PC-9 (cell line): ENCODE data around the gene VAV2. TPM values are rescaled to one million over a fixed set of nuclear protein-coding genes. Genes with fewer than 3 reads are reported as not detected.

ENCODE experiments used
- BruUV-seq: library from RNA; stranded (reverse); fragments of 400-500 nt; replicated peaks from 2 replicates; lab custom pipeline; 2021; lab: Mats Ljungman, UMichigan
- CTCF ChIA-PET: fragments of 300-600 bp; sonication (Branson Sonifier 250); formaldehyde crosslinking; loops from one replicate; lab custom pipeline; 2022; ENCODE audit warnings: antibody characterized with exemption; lab: Charles Lee
- POLR2A ChIA-PET: fragments of 300-600 bp; sonication (Branson Sonifier 250); formaldehyde crosslinking; loops from one replicate; lab custom pipeline; 2022; ENCODE audit warnings: antibody characterized with exemption; ENCODE audit not compliant: unreplicated experiment; lab: Charles Lee
- DNase-seq, 2 experiments: peaks; one replicate each; pipeline versions ENCODE4 v3.0.0 to v3.0.0-alpha.2; 2015 to 2022; ENCODE audit warnings: mixed read lengths in 1 of 2
- H2AFZ ChIP-seq: fragments of 200-600 bp; sonication (generic); 2 replicates; pipeline ENCODE4 v1.8.1; 2017; ENCODE audit warnings: antibody characterized with exemption
- H3F3A ChIP-seq: fragments of 200-600 bp; sonication (generic); 2 replicates; pipeline ENCODE4 v1.8.1; 2017; ENCODE audit warnings: antibody characterized with exemption, mild to moderate bottlenecking, low read depth; ENCODE audit not compliant: insufficient read depth
- H3K27ac ChIP-seq: fragments of 200-600 bp; sonication (generic); 2 replicates; pipeline ENCODE4 v1.6.1; 2016; ENCODE audit warnings: mixed run types
- H3K27me3 ChIP-seq: fragments of 200-600 bp; sonication (generic); 2 replicates; pipeline ENCODE4 v1.6.1; 2016; ENCODE audit warnings: low read depth, mixed run types; ENCODE audit not compliant: insufficient read depth
- H3K36me3 ChIP-seq: fragments of 200-600 bp; sonication (generic); 2 replicates; pipeline ENCODE4 v1.6.1; 2016; ENCODE audit warnings: low read depth, mixed run types
- H3K4me1 ChIP-seq: fragments of 200-600 bp; sonication (generic); replicated peaks from 2 replicates; pipeline ENCODE4 v1.6.1; 2016; ENCODE audit warnings: mixed run types; ENCODE audit not compliant: insufficient read depth
- H3K4me2 ChIP-seq: fragments of 200-600 bp; sonication (generic); 2 replicates; pipeline ENCODE4 v1.6.1; 2017; ENCODE audit warnings: mixed run types
- H3K4me3 ChIP-seq: fragments of 200-600 bp; sonication (generic); 2 replicates; pipeline ENCODE4 v1.6.1; 2016; ENCODE audit warnings: mixed run types
- H3K79me2 ChIP-seq: fragments of 200-600 bp; sonication (generic); 2 replicates; pipeline ENCODE4 v1.6.1; 2017; ENCODE audit warnings: low read depth, mixed run types
- H3K9me2 ChIP-seq: fragments of 200-600 bp; sonication (generic); 2 replicates; pipeline ENCODE4 v1.8.1; 2017; ENCODE audit warnings: mild to moderate bottlenecking; ENCODE audit not compliant: insufficient read depth
- H3K9me3 ChIP-seq: fragments of 200-600 bp; sonication (generic); 2 replicates; pipeline ENCODE4 v1.8.1; 2016; ENCODE audit warnings: low read depth; ENCODE audit not compliant: insufficient read depth
- H4K20me1 ChIP-seq: fragments of 200-600 bp; sonication (generic); 2 replicates; pipeline ENCODE4 v1.8.1; 2017; ENCODE audit not compliant: insufficient read depth
- CTCF ChIP-seq: fragments of 200-600 bp; sonication (generic); conservative IDR thresholded peaks from 2 replicates; pipeline ENCODE4 v1.6.1; 2017; ENCODE audit warnings: mixed run types, antibody characterized with exemption, mild to moderate bottlenecking, moderate library complexity
- EZH2 ChIP-seq: fragments of 200-600 bp; sonication (generic); IDR thresholded peaks from 2 replicates; pipeline ENCODE4 v1.8.0; 2017; ENCODE audit warnings: antibody characterized with exemption, low read depth
- intact Hi-C: fragments of 100-400 bp; cut with micrococcal nuclease; formaldehyde crosslinking; loops from one replicate; pipeline ENCODE4 v1.10.0; 2022; ENCODE audit not compliant: unreplicated experiment
- total RNA-seq: library from RNA; stranded (reverse); gene quantifications from 2 replicates; pipeline ENCODE4 v1.2.3, GENCODE V29; 2021

VAV2 gene
- total RNA-seq, 1 experiment from 2014 or later: 36.5 TPM

- Histone ChIP-seq H4K20me1 (no peaks in the 10 kb centered on the region), H3K79me2 (no peaks in the 10 kb centered on the region), H3K4me3 (no peak overlapping the region), H3K4me1 (no peaks in the 10 kb centered on the region), H3K9me2 (no peaks in the 10 kb centered on the region), H3K36me3 (no peaks in the 10 kb centered on the region), H2AFZ (no peak overlapping the region), H3K4me2 (no peak overlapping the region), H3K9me3 (no peaks in the 10 kb centered on the region), H3F3A (no peaks in the 10 kb centered on the region), H3K27me3 (no peaks in the 10 kb centered on the region), H3K27ac (no peak overlapping the region)
- no peak for TF ChIP-seq CTCF
- TF ChIP-seq EZH2: no peak
- no peak for DNase-seq
- BruUV-seq: no TSS peak
- intact Hi-C loops: no loop called here
- POLR2A ChIA-PET: interaction anchor here (0.7 kb wide), 1 partner anchor 66 kb away, joined by 3 read pairs; no protein-coding TSS in a partner anchor
- CTCF ChIA-PET: no interaction called here
Observed at GRCh38 chr9:133839822-133840329, 152.2 kb downstream of the VAV2 start.

- POLR2A ChIA-PET: no interaction called here
- H3K4me3 ChIP-seq: no peak overlapping the region
- H3K79me2 ChIP-seq: no peaks in the 10 kb centered on the region
- H3F3A ChIP-seq: no peaks in the 10 kb centered on the region
- no peaks in the 10 kb centered on the region for H3K9me3 ChIP-seq
- no peaks in the 10 kb centered on the region for H3K27me3 ChIP-seq
- no peaks in the 10 kb centered on the region; the same call in 1 of the 2 replicates for H4K20me1 ChIP-seq
- H3K4me1 ChIP-seq: no peaks in the 10 kb centered on the region
- BruUV-seq: no TSS peak
- H3K27ac ChIP-seq: no peak overlapping the region
- intact Hi-C loops: no loop called here
- H2AFZ ChIP-seq: no peak overlapping the region
- H3K9me2 ChIP-seq: no peaks in the 10 kb centered on the region
- H3K36me3 ChIP-seq: no peaks in the 10 kb centered on the region
- no peak for TF ChIP-seq CTCF
- TF ChIP-seq EZH2: no peak
- no peak for DNase-seq
- no peak overlapping the region for H3K4me2 ChIP-seq
- CTCF ChIA-PET: no interaction called here
Observed at GRCh38 chr9:133838859-133839507, 153.1 kb downstream of the VAV2 start.

- Histone ChIP-seq H3K27me3 (no peaks in the 10 kb centered on the region), H3K79me2 (no peaks in the 10 kb centered on the region), H3K36me3 (no peaks in the 10 kb centered on the region), H3K4me1 (no peaks in the 10 kb centered on the region), H4K20me1 (no peaks in the 10 kb centered on the region; the same call in 1 of the 2 replicates), H3K9me2 (no peaks in the 10 kb centered on the region), H3K9me3 (no peaks in the 10 kb centered on the region), H3K4me3 (no peak overlapping the region), H2AFZ (no peak overlapping the region), H3K27ac (no peak overlapping the region), H3F3A (no peaks in the 10 kb centered on the region), H3K4me2 (no peak overlapping the region)
- ChIA-PET CTCF (no interaction called here), POLR2A (interaction anchor here (0.6 kb wide), 3 partner anchors 36 to 1760 kb away, joined by 3 to 20 read pairs (median 3); no protein-coding TSS in a partner anchor)
- BruUV-seq: no TSS peak
- DNase-seq: no peak
- intact Hi-C loops: no loop called here
- no peak for TF ChIP-seq EZH2
- no peak for TF ChIP-seq CTCF
Observed at GRCh38 chr9:133837627-133838597, 154.2 kb downstream of the VAV2 start.
